ENCODE data around the gene SLC3A2. TPM values are rescaled to one million over a fixed set of nuclear protein-coding genes. Genes with fewer than 3 reads are reported as not detected.

Gene SLC3A2
- total RNA-seq, 1 donor from 2014 or later: 588 TPM

GRCh38 chr11:62854825-62855570 is 25.7 kb upstream of the SLC3A2 start:
- peaks cover 30% of the 10 kb centered on the region for H3K36me3 Mint-ChIP-seq (ENCODE audit: low read depth, unreplicated experiment)
- peaks cover 50% of the 10 kb centered on the region for H3K79me2 ChIP-seq (ENCODE audit: insufficient read depth, low read length)

DNA sequence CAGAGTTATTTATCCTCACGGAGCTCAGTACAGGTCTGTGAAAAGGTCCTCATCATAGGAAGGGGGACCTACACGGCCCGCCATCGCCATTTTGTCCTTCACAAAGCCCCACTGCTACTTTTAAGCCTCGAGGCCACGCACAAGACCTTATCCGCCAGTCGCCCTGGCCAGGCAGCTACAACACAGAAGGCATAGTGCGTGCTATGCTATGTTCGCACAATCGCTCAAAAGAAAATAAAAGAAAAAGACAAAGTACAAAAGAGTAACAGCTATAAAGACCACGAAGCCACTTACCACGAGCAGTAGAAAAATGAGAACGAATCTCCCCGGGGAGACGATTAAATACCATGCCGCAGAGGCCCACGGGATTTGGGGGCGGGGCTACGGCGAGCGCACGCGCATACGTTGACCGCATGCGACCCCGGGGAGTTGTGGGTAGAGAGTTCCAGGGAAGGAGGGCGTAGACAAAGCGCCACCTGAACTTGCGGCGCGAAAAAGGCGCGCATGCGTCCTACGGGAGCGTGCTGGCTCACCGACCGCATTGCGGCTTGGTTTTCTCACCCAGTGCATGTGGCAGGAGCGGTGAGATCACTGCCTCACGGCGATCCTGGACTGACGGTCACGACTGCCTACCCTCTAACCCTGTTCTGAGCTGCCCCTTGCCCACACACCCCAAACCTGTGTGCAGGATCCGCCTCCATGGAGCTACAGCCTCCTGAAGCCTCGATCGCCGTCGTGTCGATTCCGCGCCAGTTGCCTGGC is 24.9 kb upstream of the SLC3A2 start:
- Histone ChIP-seq H3K9me3 (ENCODE audit: insufficient read depth, low read depth, low read length) (no peaks in the 10 kb centered on the region), H3K27me3 (ENCODE audit: insufficient read depth, low read length) (no peaks in the 10 kb centered on the region), H3K4me1 (ENCODE audit: insufficient read depth, low read length) (peaks cover 22% of the 10 kb centered on the region), H3K27ac (ENCODE audit: low read depth, low read length) (peak overlapping the region; percentile 89), H4K20me1 (ENCODE audit: insufficient read depth, low read length) (peaks cover 46% of the 10 kb centered on the region), H3K79me2 (ENCODE audit: insufficient read depth, low read length) (peaks cover 50% of the 10 kb centered on the region), H3K36me3 (ENCODE audit: insufficient read depth, low read length) (peaks cover 35% of the 10 kb centered on the region), H3K4me3 (ENCODE audit: insufficient read depth, low read depth, low read length) (peak overlapping the region; percentile 92), H3K4me2 (ENCODE audit: low read length) (peak overlapping the region; percentile 99), H3K9ac (ENCODE audit: low read length) (peak overlapping the region; percentile 93), H2AFZ (ENCODE audit: low read depth, low read length) (peak overlapping the region; percentile 99)
- H3K4me3 Mint-ChIP-seq (ENCODE audit: unreplicated experiment): peak overlapping the region; percentile 98
- H3K27me3 Mint-ChIP-seq (ENCODE audit: low read depth, unreplicated experiment): no peaks in the 10 kb centered on the region
- DNase-seq (ENCODE audit: low read depth): peak; percentile 94
- H3K9me3 Mint-ChIP-seq (ENCODE audit: unreplicated experiment): no peaks in the 10 kb centered on the region
- TF ChIP-seq EZH2 (IDR thresholded peaks at IDR 0.05; ENCODE audit: insufficient read depth, low read length): no peak
- TF ChIP-seq CTCF (IDR thresholded peaks at IDR 0.05; ENCODE audit: insufficient read depth, low read depth, low read length): no peak
- H3K27ac Mint-ChIP-seq (ENCODE audit: unreplicated experiment): peak overlapping the region; percentile 93
- peak; percentile 13 for FAIRE-seq
- H3K4me1 Mint-ChIP-seq (ENCODE audit: low read depth, unreplicated experiment): peaks cover 35% of the 10 kb centered on the region
- H3K36me3 Mint-ChIP-seq (ENCODE audit: low read depth, unreplicated experiment): peaks cover 30% of the 10 kb centered on the region

More at GRCh38 chr11:62854825-62855570, 25.7 kb upstream of the SLC3A2 start:
- no peaks in the 10 kb centered on the region for H3K27me3 Mint-ChIP-seq (ENCODE audit: low read depth, unreplicated experiment)
- FAIRE-seq: no peak
- Histone ChIP-seq H3K27me3 (ENCODE audit: insufficient read depth, low read length) (no peaks in the 10 kb centered on the region), H2AFZ (ENCODE audit: low read depth, low read length) (no peak overlapping the region), H4K20me1 (ENCODE audit: insufficient read depth, low read length) (peaks cover 46% of the 10 kb centered on the region), H3K4me3 (ENCODE audit: insufficient read depth, low read depth, low read length) (peak overlapping the region; percentile 92), H3K9ac (ENCODE audit: low read length) (peak overlapping the region; percentile 91), H3K4me2 (ENCODE audit: low read length) (peak overlapping the region; percentile 99), H3K4me1 (ENCODE audit: insufficient read depth, low read length) (peaks cover 22% of the 10 kb centered on the region), H3K9me3 (ENCODE audit: insufficient read depth, low read depth, low read length) (no peaks in the 10 kb centered on the region), H3K27ac (ENCODE audit: low read depth, low read length) (peak overlapping the region; percentile 56), H3K36me3 (ENCODE audit: insufficient read depth, low read length) (peaks cover 35% of the 10 kb centered on the region)
- H3K27ac Mint-ChIP-seq (ENCODE audit: unreplicated experiment): peak overlapping the region; percentile 93
- TF ChIP-seq CTCF (IDR thresholded peaks at IDR 0.05; ENCODE audit: insufficient read depth, low read depth, low read length) (no peak), EZH2 (IDR thresholded peaks at IDR 0.05; ENCODE audit: insufficient read depth, low read length) (no peak)
- no peaks in the 10 kb centered on the region for H3K9me3 Mint-ChIP-seq (ENCODE audit: unreplicated experiment)
- peak overlapping the region; percentile 98 for H3K4me3 Mint-ChIP-seq (ENCODE audit: unreplicated experiment)
- DNase-seq (ENCODE audit: low read depth): no peak
- H3K4me1 Mint-ChIP-seq (ENCODE audit: low read depth, unreplicated experiment): peaks cover 35% of the 10 kb centered on the region

Data from astrocyte (in vitro differentiated cells and primary cell).